HEK293 (cell line): ENCODE data around the gene AK8.

Experiments
- CTCF ChIA-PET: fragments of 350-600 bp; formaldehyde crosslinking; extraction: SDS; loops from one replicate; lab custom pipeline; 2021; ENCODE audit warnings: antibody characterized with exemption; lab: Yijun Ruan, JAX
- POLR2A ChIA-PET: fragments of 300-600 bp; formaldehyde crosslinking; extraction: SDS; loops from one replicate; lab custom pipeline; 2020; ENCODE audit warnings: antibody characterized with exemption, inconsistent platforms; lab: Yijun Ruan, JAX
- H3K27ac ChIP-seq: fragments of 200-500 bp; sonication (Bioruptor generic); 2 replicates; pipeline ENCODE4 v1.5.1; 2014; ENCODE audit warnings: low read depth, low read length, control low read depth, inconsistent platforms; ENCODE audit errors: extremely low read depth
- H3K36me3 ChIP-seq, 2 experiments: fragments of 200-500 bp in 1 of 2; sonication (Bioruptor generic) in 1 of 2; 1 replicate in 1 of 2; 2 replicates in 1 of 2; pipeline ENCODE4 v1.5.1; 2014 to 2017; ENCODE audit warnings: inconsistent platforms in 2 of 2, low read length in 2 of 2; ENCODE audit not compliant: control insufficient read depth in 2 of 2, insufficient read depth in 1 of 2
- H3K4me1 ChIP-seq: fragments of 200-500 bp; sonication (Bioruptor generic); 2 replicates; pipeline ENCODE4 v1.5.1; 2014; ENCODE audit warnings: mild to moderate bottlenecking, low read length, inconsistent platforms; ENCODE audit not compliant: control insufficient read depth, insufficient read depth
- H3K4me3 ChIP-seq: 2 replicates; pipeline ENCODE4 v1.5.1; 2011; ENCODE audit warnings: low read depth, mild to moderate bottlenecking, control low read depth, low read length, moderate library complexity
- H3K9me3 ChIP-seq: fragments of 200-500 bp; sonication (Bioruptor generic); 2 replicates; pipeline ENCODE4 v1.5.1; 2014; ENCODE audit warnings: low read depth, low read length, inconsistent platforms; ENCODE audit not compliant: control insufficient read depth, insufficient read depth
- GFI1B ChIP-seq: fragments of 450-650 bp; formaldehyde crosslinking; IDR thresholded peaks from 2 replicates; pipeline ENCODE4 v1.5.1; 2016; ENCODE audit warnings: missing biosample characterization, missing genetic modification characterization
- PRDM4 ChIP-seq: fragments of 450-650 bp; formaldehyde crosslinking; IDR thresholded peaks from 2 replicates; pipeline ENCODE4 v1.5.1; 2017; ENCODE audit warnings: missing biosample characterization, missing genetic modification characterization
- TCF7L2 ChIP-seq: IDR thresholded peaks from 2 replicates; pipeline ENCODE4 v1.6.1; 2011; ENCODE audit warnings: low read depth, mild to moderate bottlenecking, inconsistent platforms, low read length, moderate library complexity, borderline replicate concordance
- ZBTB17 ChIP-seq: fragments of 450-650 bp; formaldehyde crosslinking; IDR thresholded peaks from 2 replicates; pipeline ENCODE4 v1.5.1; 2016; ENCODE audit warnings: missing biosample characterization, missing genetic modification characterization
- ZBTB44 ChIP-seq: fragments of 450-650 bp; IDR thresholded peaks from 2 replicates; pipeline ENCODE4 v1.5.1; 2018; ENCODE audit warnings: missing biosample characterization, mild to moderate bottlenecking, missing genetic modification characterization
- ZNF114 ChIP-seq: fragments of 450-650 bp; formaldehyde crosslinking; IDR thresholded peaks from 2 replicates; pipeline ENCODE4 v1.5.0; 2017; ENCODE audit warnings: missing biosample characterization, missing genetic modification characterization
- ZNF121 ChIP-seq: fragments of 450-650 bp; formaldehyde crosslinking; IDR thresholded peaks from 2 replicates; pipeline ENCODE4 v1.5.1; 2016; ENCODE audit warnings: missing biosample characterization, missing genetic modification characterization
- ZNF138 ChIP-seq: fragments of 450-650 bp; formaldehyde crosslinking; IDR thresholded peaks from 2 replicates; pipeline ENCODE4 v1.5.1; 2016; ENCODE audit warnings: missing biosample characterization, missing genetic modification characterization, borderline replicate concordance
- ZNF174 ChIP-seq: fragments of 450-650 bp; formaldehyde crosslinking; IDR thresholded peaks from 2 replicates; pipeline ENCODE4 v1.5.0; 2017; ENCODE audit warnings: missing biosample characterization, mild to moderate bottlenecking, missing genetic modification characterization
- ZNF548 ChIP-seq: fragments of 450-650 bp; formaldehyde crosslinking; IDR thresholded peaks from 2 replicates; pipeline ENCODE4 v1.5.1; 2016; ENCODE audit warnings: missing biosample characterization, missing genetic modification characterization
- ZNF555 ChIP-seq: fragments of 450-650 bp; formaldehyde crosslinking; conservative IDR thresholded peaks from 2 replicates; pipeline ENCODE4 v1.5.1; 2017; ENCODE audit warnings: missing biosample characterization, mild to moderate bottlenecking, missing genetic modification characterization, inconsistent platforms
- ZNF623 ChIP-seq: fragments of 450-650 bp; formaldehyde crosslinking; IDR thresholded peaks from 2 replicates; pipeline ENCODE4 v1.5.1; 2016; ENCODE audit warnings: missing biosample characterization, missing genetic modification characterization
- ZNF624 ChIP-seq: fragments of 450-650 bp; formaldehyde crosslinking; IDR thresholded peaks from 2 replicates; pipeline ENCODE4 v1.5.1; 2017; ENCODE audit warnings: missing biosample characterization, missing genetic modification characterization
- TF ChIP-seq, protein P1 (sequence below): fragments of 450-650 bp; formaldehyde crosslinking; IDR thresholded peaks from 2 replicates; pipeline ENCODE4 v1.5.1; 2016; ENCODE audit warnings: missing biosample characterization, missing genetic modification characterization
- TF ChIP-seq, protein P2 (sequence below): fragments of 450-650 bp; formaldehyde crosslinking; IDR thresholded peaks from 2 replicates; pipeline ENCODE4 v1.5.1; 2016; ENCODE audit warnings: missing biosample characterization, missing genetic modification characterization

The AK8 gene

GRCh38 chr9:132823370-132824145, 54.5 kb downstream of the AK8 start (continued):
- no peak for TF ChIP-seq PRDM4 (tag by site-specific recombination)

DNA sequence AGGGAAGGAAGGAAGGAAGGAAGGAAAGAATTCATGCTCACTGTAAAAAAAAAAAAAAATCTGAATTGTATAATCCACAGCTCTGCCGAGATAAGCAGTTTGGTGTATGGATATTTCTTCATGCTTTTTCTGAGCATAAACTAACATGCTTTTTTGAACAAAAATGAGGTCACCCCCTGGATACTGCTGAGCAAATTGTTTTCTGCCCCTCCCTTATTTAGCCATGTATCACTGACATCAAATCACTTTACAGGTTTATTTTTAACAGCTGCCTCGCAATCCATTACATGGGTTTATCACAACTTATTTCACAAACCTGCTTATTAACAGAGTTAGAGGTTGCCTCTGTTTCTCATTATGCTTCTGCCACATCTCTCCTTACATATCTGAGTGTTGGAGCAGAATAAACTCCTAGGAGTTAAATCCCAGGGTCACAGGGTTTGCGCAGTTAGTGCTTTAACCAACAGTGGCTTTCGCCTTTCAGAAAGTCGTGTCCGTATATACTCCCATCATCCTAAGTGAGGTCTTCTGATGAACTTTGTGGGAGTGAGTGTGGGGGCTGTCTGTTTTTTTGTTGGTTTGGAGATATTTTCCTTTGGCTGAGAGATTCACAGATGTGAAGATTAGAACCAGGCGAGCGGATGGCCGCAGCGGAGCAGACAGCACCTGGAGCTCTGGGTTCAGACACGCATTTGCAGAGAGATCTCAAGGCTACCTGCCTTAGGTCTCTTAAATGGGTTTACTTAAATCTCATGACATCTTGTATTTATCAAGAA, 57.7 kb downstream of the AK8 start:
- no peak for TF ChIP-seq ZNF138 (tag by site-specific recombination)
- no peak for TF ChIP-seq ZNF548 (tag by site-specific recombination)
- TF ChIP-seq ZNF623 (tag by site-specific recombination) = no peak
- TF ChIP-seq TCF7L2 = no peak
- no peak for TF ChIP-seq ZNF555 (tag by site-specific recombination)
- TF ChIP-seq GFI1B = no peak
- no peak for TF ChIP-seq ZNF624 (tag by site-specific recombination)
- TF ChIP-seq, protein P1, sequence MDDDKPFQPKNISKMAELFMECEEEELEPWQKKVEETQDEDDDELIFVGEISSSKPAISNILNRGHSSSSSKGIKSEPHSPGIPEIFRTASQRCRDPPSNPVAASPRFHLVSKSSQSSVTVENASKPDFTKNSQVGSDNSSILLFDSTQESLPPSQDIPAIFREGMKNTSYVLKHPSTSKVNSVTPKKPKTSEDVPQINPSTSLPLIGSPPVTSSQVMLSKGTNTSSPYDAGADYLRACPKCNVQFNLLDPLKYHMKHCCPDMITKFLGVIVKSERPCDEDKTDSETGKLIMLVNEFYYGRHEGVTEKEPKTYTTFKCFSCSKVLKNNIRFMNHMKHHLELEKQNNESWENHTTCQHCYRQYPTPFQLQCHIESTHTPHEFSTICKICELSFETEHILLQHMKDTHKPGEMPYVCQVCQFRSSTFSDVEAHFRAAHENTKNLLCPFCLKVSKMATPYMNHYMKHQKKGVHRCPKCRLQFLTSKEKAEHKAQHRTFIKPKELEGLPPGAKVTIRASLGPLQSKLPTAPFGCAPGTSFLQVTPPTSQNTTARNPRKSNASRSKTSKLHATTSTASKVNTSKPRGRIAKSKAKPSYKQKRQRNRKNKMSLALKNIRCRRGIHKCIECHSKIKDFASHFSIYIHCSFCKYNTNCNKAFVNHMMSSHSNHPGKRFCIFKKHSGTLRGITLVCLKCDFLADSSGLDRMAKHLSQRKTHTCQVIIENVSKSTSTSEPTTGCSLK (tag by site-specific recombination) = no peak
- TF ChIP-seq ZNF174 (tag by site-specific recombination) = no peak
- TF ChIP-seq ZNF114 (tag by site-specific recombination) = no peak
- no peak for TF ChIP-seq ZBTB44 (tag by site-specific recombination)
- TF ChIP-seq, protein P2, sequence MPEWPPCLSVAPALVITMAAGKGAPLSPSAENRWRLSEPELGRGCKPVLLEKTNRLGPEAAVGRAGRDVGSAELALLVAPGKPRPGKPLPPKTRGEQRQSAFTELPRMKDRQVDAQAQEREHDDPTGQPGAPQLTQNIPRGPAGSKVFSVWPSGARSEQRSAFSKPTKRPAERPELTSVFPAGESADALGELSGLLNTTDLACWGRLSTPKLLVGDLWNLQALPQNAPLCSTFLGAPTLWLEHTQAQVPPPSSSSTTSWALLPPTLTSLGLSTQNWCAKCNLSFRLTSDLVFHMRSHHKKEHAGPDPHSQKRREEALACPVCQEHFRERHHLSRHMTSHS = no peak
- TF ChIP-seq, all 188 proteins: peak for 0
- ChIA-PET CTCF (interaction anchor here (0.6 to 1.8 kb wide), 4 partner anchors 16 to 238 kb away, joined by 3 to 7 read pairs (median 3); partner anchors contain the start of gene BARHL1), POLR2A (no interaction called here)
- Histone ChIP-seq H3K9me3 (no peaks in the 10 kb centered on the region), H3K4me3 (no peak overlapping the region), H3K36me3 (no peaks in the 10 kb centered on the region), H3K27ac (no peak overlapping the region), H3K4me1 (no peaks in the 10 kb centered on the region)

- ChIA-PET POLR2A (no interaction called here), CTCF (interaction anchor here (1.2 kb wide), 1 partner anchor 311 kb away, joined by 4 read pairs; no protein-coding TSS in a partner anchor)
- TF ChIP-seq ZNF121 (tag by site-specific recombination) = peak; percentile 73
- TF ChIP-seq ZBTB17 (tag by site-specific recombination) = no peak
- Histone ChIP-seq H3K36me3 (no peaks in the 10 kb centered on the region), H3K9me3 (no peaks in the 10 kb centered on the region), H3K27ac (no peak overlapping the region), H3K4me1 (no peaks in the 10 kb centered on the region), H3K4me3 (no peak overlapping the region)
Observed at GRCh38 chr9:132818588-132818987, 59.5 kb downstream of the AK8 start.
